ENCODE results near the gene ACMSD. TPM values are rescaled to one million over a fixed set of nuclear protein-coding genes. Genes with fewer than 3 reads are reported as not detected.

Gene ACMSD
- total RNA-seq, 4 donors from 2014 or later: 0.29 TPM; not detected in 3

DNA sequence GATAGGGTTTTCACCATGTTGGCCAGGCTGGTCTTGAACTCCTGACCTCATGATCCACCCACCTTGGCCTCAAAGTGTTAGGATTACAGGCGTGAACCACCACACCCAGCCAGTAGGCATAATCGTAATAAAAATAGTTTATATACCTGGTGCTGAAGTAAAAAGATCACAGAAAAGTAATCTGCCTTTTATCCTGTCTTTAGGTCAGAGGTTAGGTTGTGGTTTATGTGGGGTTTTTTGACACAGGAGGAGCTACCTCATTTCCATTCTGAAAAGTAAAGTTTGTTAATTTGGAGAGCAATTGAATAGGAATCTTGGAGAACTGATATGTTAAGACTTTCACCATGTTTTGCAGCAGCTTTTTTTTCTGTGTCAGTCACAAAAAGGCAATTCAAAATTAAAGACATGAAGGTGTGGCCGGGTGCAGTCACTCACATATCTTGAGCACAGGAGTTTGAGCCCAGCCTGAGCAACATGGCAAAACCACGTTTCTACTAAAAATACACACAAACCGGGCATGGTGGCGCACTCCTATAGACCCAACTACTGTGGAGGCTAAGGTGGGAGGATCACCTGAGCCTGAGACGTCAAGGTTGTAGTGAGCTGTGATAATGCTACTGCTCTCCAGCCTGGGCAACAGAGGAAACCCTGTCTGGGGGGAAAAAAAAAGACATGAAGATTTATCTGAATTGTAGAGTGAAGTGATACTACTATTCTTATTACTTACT, 111.7 kb downstream of the ACMSD start:
- intact Hi-C loops (cut with DNase I; ENCODE audit: low total_unique reads): no loop called here
- Histone ChIP-seq H3K36me3 (peaks cover 0 to 78% of the 10 kb centered on the region in 2 donors), H3K4me3 (no peak overlapping the region), H3K9me3 (no peaks in the 10 kb centered on the region), H3K4me1 (no peaks in the 10 kb centered on the region), H3K27ac (no peak overlapping the region), H3K27me3 (no peaks in the 10 kb centered on the region)
- in situ Hi-C loops (cut with MboI; ENCODE audit: low sequenced_read_pairs in 4 of 4): no loop called here
- TF ChIP-seq, protein P1, sequence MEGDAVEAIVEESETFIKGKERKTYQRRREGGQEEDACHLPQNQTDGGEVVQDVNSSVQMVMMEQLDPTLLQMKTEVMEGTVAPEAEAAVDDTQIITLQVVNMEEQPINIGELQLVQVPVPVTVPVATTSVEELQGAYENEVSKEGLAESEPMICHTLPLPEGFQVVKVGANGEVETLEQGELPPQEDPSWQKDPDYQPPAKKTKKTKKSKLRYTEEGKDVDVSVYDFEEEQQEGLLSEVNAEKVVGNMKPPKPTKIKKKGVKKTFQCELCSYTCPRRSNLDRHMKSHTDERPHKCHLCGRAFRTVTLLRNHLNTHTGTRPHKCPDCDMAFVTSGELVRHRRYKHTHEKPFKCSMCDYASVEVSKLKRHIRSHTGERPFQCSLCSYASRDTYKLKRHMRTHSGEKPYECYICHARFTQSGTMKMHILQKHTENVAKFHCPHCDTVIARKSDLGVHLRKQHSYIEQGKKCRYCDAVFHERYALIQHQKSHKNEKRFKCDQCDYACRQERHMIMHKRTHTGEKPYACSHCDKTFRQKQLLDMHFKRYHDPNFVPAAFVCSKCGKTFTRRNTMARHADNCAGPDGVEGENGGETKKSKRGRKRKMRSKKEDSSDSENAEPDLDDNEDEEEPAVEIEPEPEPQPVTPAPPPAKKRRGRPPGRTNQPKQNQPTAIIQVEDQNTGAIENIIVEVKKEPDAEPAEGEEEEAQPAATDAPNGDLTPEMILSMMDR (IDR thresholded peaks at IDR 0.05 in 4 of 5, conservative IDR thresholded peaks at IDR 0.05 in 1 of 5): no peak
- no peak for TF ChIP-seq POLR2A (IDR thresholded peaks at IDR 0.05)
- DNase-seq: no peak
- ATAC-seq: no peak

DNA sequence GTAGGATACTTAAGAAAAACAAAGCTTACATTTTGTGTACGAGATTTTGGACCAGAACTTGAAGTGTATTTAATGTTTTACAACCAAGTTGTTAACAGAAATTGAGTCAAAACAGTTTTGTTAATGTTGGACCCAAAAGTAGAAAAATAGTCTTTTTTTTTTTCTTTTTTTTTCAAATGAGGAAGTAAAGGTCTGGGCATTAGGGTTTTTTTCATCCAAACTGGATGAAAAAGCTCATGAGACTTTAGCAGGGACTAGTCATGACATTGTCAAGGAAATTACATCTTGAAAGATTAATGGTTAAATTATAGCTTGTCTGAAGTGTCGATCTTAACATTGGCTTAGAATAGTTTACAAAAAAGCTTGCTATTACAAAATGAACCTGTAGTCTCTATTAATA, 112.5 kb downstream of the ACMSD start:
- Histone ChIP-seq H3K9me3 (no peaks in the 10 kb centered on the region), H3K4me3 (no peak overlapping the region), H3K4me1 (no peaks in the 10 kb centered on the region), H3K27me3 (no peaks in the 10 kb centered on the region), H3K27ac (no peak overlapping the region), H3K36me3 (peaks cover 0 to 85% of the 10 kb centered on the region in 2 donors)
- ATAC-seq (no peak), DNase-seq (no peak)
- TF ChIP-seq, protein P1 (IDR thresholded peaks at IDR 0.05 in 4 of 5, conservative IDR thresholded peaks at IDR 0.05 in 1 of 5): no peak
- TF ChIP-seq POLR2A (IDR thresholded peaks at IDR 0.05): no peak
- intact Hi-C loops (cut with DNase I; ENCODE audit: low total_unique reads) (no loop called here), in situ Hi-C loops (cut with MboI; ENCODE audit: low sequenced_read_pairs in 4 of 4) (no loop called here)

Small RNAs within 50 kb of the gene (microRNA-seq; reads per million reads assigned to microRNA genes)
- 0 to 1.2 reads per million in 2 donors for gene MIR5590 (ENCODE audit: borderline replicate concordance in 2 of 2)

Other genes with a start within 250 kb of the ACMSD start
- not detected for gene TMEM163, start 119.6 kb upstream of the ACMSD start, total RNA-seq
- 10 to 100 TPM; 11.6 to 28.4 (median 18.6) TPM for gene CCNT2, start 80.2 kb downstream of the ACMSD start, total RNA-seq
- gene MAP3K19, start 208.8 kb downstream of the ACMSD start, total RNA-seq: not detected
- 10 to 100 TPM; 44.3 to 51.7 (median 46.5) TPM for gene RAB3GAP1, start 213.7 kb downstream of the ACMSD start, total RNA-seq

All from gastrocnemius medialis (tissue), 4 donors.